IMR-90 (cell line): ENCODE measurements around the gene RAP1GAP2. TPM values are rescaled to one million over a fixed set of nuclear protein-coding genes. Genes with fewer than 3 reads are reported as not detected.

Experiments
- ATAC-seq: fragments of 200-7000 bp; cut with Tn5 transposase; 2 replicates; pipeline ENCODE4 v1.9.1; 2020; ENCODE audit warnings: low read depth, mild to moderate bottlenecking, moderate library complexity
- BruUV-seq: library from RNA; stranded (reverse); fragments of 400-500 nt; replicated peaks from 2 replicates; lab custom pipeline; 2021; lab: Mats Ljungman, UMichigan
- CTCF ChIA-PET: fragments of 300-600 bp; formaldehyde crosslinking; extraction: SDS; loops from one replicate; lab custom pipeline; 2021; ENCODE audit warnings: antibody characterized with exemption; lab: Yijun Ruan, JAX
- POLR2A ChIA-PET: fragments of 300-600 bp; sonication (Branson Sonifier 250); formaldehyde crosslinking; loops from one replicate; lab custom pipeline; 2022; ENCODE audit warnings: antibody characterized with exemption; ENCODE audit not compliant: unreplicated experiment; lab: Charles Lee
- DNase-seq: peaks from one replicate; pipeline ENCODE4 v3.0.0; 2013
- H2AFZ ChIP-seq: replicated peaks from 2 replicates; pipeline ENCODE3; 2013; ENCODE audit warnings: low read length, mild to moderate bottlenecking; ENCODE audit not compliant: poor library complexity
- H2AK5ac ChIP-seq: 2 replicates; pipeline ENCODE4 v1.6.1; 2013; ENCODE audit warnings: low read depth, low read length, inconsistent platforms
- H2AK9ac ChIP-seq: replicated peaks from 2 replicates; pipeline ENCODE3; 2013; ENCODE audit warnings: mild to moderate bottlenecking, low read depth, low read length, moderate library complexity; ENCODE audit not compliant: poor library complexity
- H2BK120ac ChIP-seq: 2 replicates; pipeline ENCODE4 v1.6.1; 2013; ENCODE audit warnings: low read depth, low read length, inconsistent platforms
- H2BK15ac ChIP-seq: 3 replicates; pipeline ENCODE4 v1.6.1; 2013; ENCODE audit warnings: low read depth, low read length, inconsistent platforms
- H2BK20ac ChIP-seq: 2 replicates; pipeline ENCODE4 v1.6.1; 2013; ENCODE audit warnings: low read depth, mild to moderate bottlenecking, inconsistent platforms, low read length, moderate library complexity
- H2BK5ac ChIP-seq: 2 replicates; pipeline ENCODE4 v1.6.1; 2013; ENCODE audit warnings: mild to moderate bottlenecking, low read depth, low read length, inconsistent platforms; ENCODE audit not compliant: poor library complexity, severe bottlenecking
- H3K14ac ChIP-seq: replicated peaks from 2 replicates; pipeline ENCODE4 v1.6.1; 2013; ENCODE audit warnings: low read depth, low read length, inconsistent platforms
- H3K18ac ChIP-seq: 2 replicates; pipeline ENCODE4 v1.6.1; 2013; ENCODE audit warnings: low read depth, low read length, control low read depth
- H3K23ac ChIP-seq: 2 replicates; pipeline ENCODE4 v1.6.1; 2013; ENCODE audit warnings: low read depth, low read length, inconsistent platforms
- H3K27ac ChIP-seq: 2 replicates; pipeline ENCODE4 v1.5.1; 2013; ENCODE audit warnings: mild to moderate bottlenecking, control low read depth, low read length; ENCODE audit not compliant: insufficient read depth
- H3K27me3 ChIP-seq: 2 replicates; pipeline ENCODE4 v1.6.1; 2013; ENCODE audit warnings: low read length; ENCODE audit not compliant: control insufficient read depth, insufficient read depth
- H3K36me3 ChIP-seq: 2 replicates; pipeline ENCODE4 v1.6.1; 2013; ENCODE audit warnings: low read length, mixed read lengths; ENCODE audit not compliant: control insufficient read depth, insufficient read depth
- H3K4ac ChIP-seq: 2 replicates; pipeline ENCODE4 v1.6.1; 2013; ENCODE audit warnings: low read depth, low read length, inconsistent platforms
- H3K4me1 ChIP-seq: 2 replicates; pipeline ENCODE4 v1.6.1; 2013; ENCODE audit warnings: low read length, mixed read lengths; ENCODE audit not compliant: control insufficient read depth, insufficient read depth
- H3K4me2 ChIP-seq: 2 replicates; pipeline ENCODE4 v1.6.1; 2013; ENCODE audit warnings: low read depth, mild to moderate bottlenecking, control low read depth, low read length, moderate library complexity
- H3K4me3 ChIP-seq: 2 replicates; pipeline ENCODE4 v1.5.1; 2013; ENCODE audit warnings: low read depth, mild to moderate bottlenecking, control low read depth, low read length, moderate library complexity; ENCODE audit not compliant: insufficient read depth
- H3K56ac ChIP-seq: 2 replicates; pipeline ENCODE4 v1.6.1; 2013; ENCODE audit warnings: low read length, inconsistent platforms; ENCODE audit not compliant: insufficient read depth; ENCODE audit errors: extremely low read depth
- H3K79me1 ChIP-seq, 2 experiments: 2 replicates each; pipeline ENCODE4 v1.6.1; 2013; ENCODE audit warnings: low read length in 2 of 2, inconsistent platforms in 1 of 2, low read depth in 1 of 2
- H3K9ac ChIP-seq: 2 replicates; pipeline ENCODE4 v1.6.1; 2013; ENCODE audit warnings: low read depth, low read length, control low read depth
- H3K9me1 ChIP-seq: 2 replicates; pipeline ENCODE4 v1.6.1; 2013; ENCODE audit warnings: low read length, inconsistent platforms; ENCODE audit not compliant: insufficient read depth
- H3K9me3 ChIP-seq: 2 replicates; pipeline ENCODE4 v1.6.1; 2013; ENCODE audit warnings: low read length; ENCODE audit not compliant: control insufficient read depth, insufficient read depth
- H4K20me1 ChIP-seq: 2 replicates; pipeline ENCODE4 v1.6.1; 2013; ENCODE audit warnings: low read length, inconsistent platforms; ENCODE audit not compliant: insufficient read depth
- H4K5ac ChIP-seq: 2 replicates; pipeline ENCODE4 v1.6.1; 2013; ENCODE audit warnings: mild to moderate bottlenecking, low read depth, low read length, control low read depth
- H4K8ac ChIP-seq, 2 experiments: 2 replicates each; pipeline ENCODE4 v1.6.1; 2013; ENCODE audit warnings: low read depth in 2 of 2, low read length in 2 of 2, control low read depth in 1 of 2, inconsistent platforms in 1 of 2
- H4K91ac ChIP-seq: 2 replicates; pipeline ENCODE4 v1.6.1; 2013; ENCODE audit warnings: low read depth, low read length, inconsistent platforms; ENCODE audit not compliant: insufficient read depth
- MAFK ChIP-seq: IDR thresholded peaks from 2 replicates; pipeline ENCODE4 v1.6.1; 2012; ENCODE audit warnings: low read depth, low read length, improper control_type of control experiment
- NFE2L2 ChIP-seq: fragments of 150-350 bp; IDR thresholded peaks from 2 replicates; pipeline ENCODE4 v1.6.1; 2016; ENCODE audit warnings: low read depth, mild to moderate bottlenecking, low read length
- POLR2A ChIP-seq: IDR thresholded peaks from 2 replicates; pipeline ENCODE4 v1.6.1; 2012; ENCODE audit warnings: mild to moderate bottlenecking, low read depth, low read length
- RAD21 ChIP-seq: IDR thresholded peaks from 2 replicates; pipeline ENCODE4 v1.6.1; 2012; ENCODE audit warnings: low read length, improper control_type of control experiment
- RCOR1 ChIP-seq: IDR thresholded peaks from 2 replicates; pipeline ENCODE4 v1.6.1; 2012; ENCODE audit warnings: mild to moderate bottlenecking, low read length, improper control_type of control experiment; ENCODE audit not compliant: insufficient replicate concordance
- RFX5 ChIP-seq: IDR thresholded peaks from 2 replicates; pipeline ENCODE4 v1.8.0; 2012; ENCODE audit warnings: low read depth, mild to moderate bottlenecking, low read length, moderate library complexity
- WGBS, 2 experiments: methylation state at CpG; one replicate each; pipeline versions ENCODE4 v1.1.5 to v1.1.7; 2013; ENCODE audit warnings: missing lambda C conversion rate in 2 of 2; ENCODE audit not compliant: insufficient read length in 1 of 2; ENCODE audit errors: extremely low coverage in 2 of 2; 5-methylcytosine and 5-hydroxymethylcytosine counted together
- dilution Hi-C: fragments of 300-500 bp; cut with HindIII; formaldehyde crosslinking; loops from one replicate; pipeline ENCODE4 v1.14.3; 2018; ENCODE audit warnings: low sequenced_read_pairs; ENCODE audit not compliant: unreplicated experiment
- in situ Hi-C: fragments of 300-500 bp; cut with MboI; formaldehyde crosslinking; loops from 3 replicates; pipeline ENCODE4 v1.14.3; 2019; ENCODE audit warnings: low sequenced_read_pairs, inconsistent platforms, mixed read lengths
- intact Hi-C: fragments of 100-400 bp; cut with micrococcal nuclease; formaldehyde crosslinking; loops from 2 replicates; pipeline ENCODE4 v1.10.0; 2022
- polyA plus RNA-seq, 3 experiments: library from polyadenylated mRNA; depleted of rRNA; stranded (reverse); fragments of >200 nt; gene quantifications; 2 replicates each; pipeline ENCODE4 v1.2.3, GENCODE V29; 2012; ENCODE audit warnings: low replicate concordance in 1 of 3
- total RNA-seq: library from RNA; depleted of rRNA; stranded (reverse); fragments of >200 nt; gene quantifications from 2 replicates; pipeline ENCODE4 v1.2.3, GENCODE V29; 2012
- TF ChIP-seq, protein P1 (sequence below): conservative IDR thresholded peaks from 2 replicates; pipeline ENCODE4 v1.5.1; 2012; ENCODE audit warnings: mild to moderate bottlenecking, low read depth, low read length, improper control_type of control experiment

Gene RAP1GAP2
- total and polyA plus RNA-seq, 2 of the 4 experiments (the other 2 are of a cell fraction): 5.7 to 7.5 TPM

DNA sequence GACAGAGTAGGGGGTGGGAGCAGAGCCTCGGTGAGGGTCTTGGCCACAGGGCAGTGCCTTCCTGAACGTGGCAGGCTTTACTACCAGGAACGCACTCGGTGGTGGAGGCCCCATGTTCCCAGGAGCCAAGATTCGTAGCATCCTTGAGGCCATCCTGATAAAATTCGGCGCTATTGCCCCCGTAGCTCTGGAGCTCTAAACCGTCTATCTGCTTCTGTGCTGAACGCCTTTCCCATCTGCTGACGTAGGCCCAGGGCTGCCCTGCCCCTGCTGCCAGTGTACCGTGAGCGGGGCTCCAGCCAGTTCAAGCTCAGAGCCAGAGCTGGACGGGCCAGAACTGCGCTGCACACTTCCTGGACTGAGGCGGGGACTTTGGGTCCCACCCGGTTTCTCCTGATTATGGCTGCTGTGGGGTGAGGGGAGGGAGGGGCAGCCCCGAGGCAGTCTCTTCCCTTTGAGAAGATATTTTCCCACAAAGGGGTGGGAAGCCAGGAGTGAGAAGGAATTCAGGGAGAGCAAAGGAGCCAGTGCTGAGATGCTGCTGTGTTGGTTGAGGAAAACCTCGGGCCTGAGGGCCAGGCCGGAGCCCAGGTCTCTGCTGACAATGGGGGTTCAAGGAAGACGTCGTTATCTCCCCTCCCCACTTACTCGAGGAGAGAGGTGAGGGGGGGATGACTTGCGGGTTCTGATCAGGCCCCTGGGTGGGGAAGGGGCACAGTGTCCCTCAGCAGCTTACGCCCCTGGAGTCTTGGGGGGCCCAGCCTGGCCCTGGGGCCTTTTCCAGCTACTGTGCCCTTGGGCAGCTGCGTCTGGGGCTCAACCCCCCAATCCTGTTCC lies 237.7 kb downstream of the RAP1GAP2 start (continued):
- TF ChIP-seq, protein P1, sequence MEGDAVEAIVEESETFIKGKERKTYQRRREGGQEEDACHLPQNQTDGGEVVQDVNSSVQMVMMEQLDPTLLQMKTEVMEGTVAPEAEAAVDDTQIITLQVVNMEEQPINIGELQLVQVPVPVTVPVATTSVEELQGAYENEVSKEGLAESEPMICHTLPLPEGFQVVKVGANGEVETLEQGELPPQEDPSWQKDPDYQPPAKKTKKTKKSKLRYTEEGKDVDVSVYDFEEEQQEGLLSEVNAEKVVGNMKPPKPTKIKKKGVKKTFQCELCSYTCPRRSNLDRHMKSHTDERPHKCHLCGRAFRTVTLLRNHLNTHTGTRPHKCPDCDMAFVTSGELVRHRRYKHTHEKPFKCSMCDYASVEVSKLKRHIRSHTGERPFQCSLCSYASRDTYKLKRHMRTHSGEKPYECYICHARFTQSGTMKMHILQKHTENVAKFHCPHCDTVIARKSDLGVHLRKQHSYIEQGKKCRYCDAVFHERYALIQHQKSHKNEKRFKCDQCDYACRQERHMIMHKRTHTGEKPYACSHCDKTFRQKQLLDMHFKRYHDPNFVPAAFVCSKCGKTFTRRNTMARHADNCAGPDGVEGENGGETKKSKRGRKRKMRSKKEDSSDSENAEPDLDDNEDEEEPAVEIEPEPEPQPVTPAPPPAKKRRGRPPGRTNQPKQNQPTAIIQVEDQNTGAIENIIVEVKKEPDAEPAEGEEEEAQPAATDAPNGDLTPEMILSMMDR: no peak

DNA sequence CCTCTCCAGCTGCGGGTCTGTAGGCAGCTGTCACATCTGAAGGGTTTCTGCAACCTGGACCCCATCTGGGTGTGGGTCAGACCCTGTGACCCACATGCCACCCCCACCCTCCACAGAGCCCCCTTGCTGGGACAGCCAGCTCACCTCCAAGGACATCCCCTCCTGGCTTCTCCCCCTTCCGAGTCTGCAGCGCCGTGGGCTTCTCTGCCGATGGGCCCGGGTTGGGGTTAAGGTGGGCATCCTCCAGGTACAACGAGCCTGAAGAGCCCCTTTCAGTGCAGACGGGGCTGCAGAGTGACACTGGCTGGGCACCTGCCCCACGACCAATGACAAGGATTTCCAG lies 238.3 kb downstream of the RAP1GAP2 start:
- peaks cover 4% of the 10 kb centered on the region for H3K9me1 ChIP-seq

More for the DNA sequence above, 238.3 kb downstream of the RAP1GAP2 start:
- ChIA-PET CTCF (no interaction called here), POLR2A (no interaction called here)
- no peak overlapping the region for H2AFZ ChIP-seq
- H2AK5ac ChIP-seq: no peak overlapping the region
- no peak overlapping the region for H4K5ac ChIP-seq
- no peak overlapping the region for H3K27ac ChIP-seq
- H2AK9ac ChIP-seq: no peak overlapping the region
- DNase-seq (no peak), ATAC-seq (no peak)
- H3K4ac ChIP-seq: no peak overlapping the region
- H3K4me2 ChIP-seq: no peak overlapping the region
- dilution Hi-C loops (no loop called here), intact Hi-C loops (no loop called here), in situ Hi-C loops (loop anchor here (25.0 kb wide), 1 partner anchor 778 kb away; the partner anchor contains the start of gene ITGAE)
- WGBS, 2 experiments: 100% methylated on average over 1 of the region's 9 CpGs; no CpG with 5 or more reads in 1 of the 2 experiments
- no peaks in the 10 kb centered on the region for H3K27me3 ChIP-seq
- H3K9ac ChIP-seq: no peak overlapping the region
- H3K14ac ChIP-seq: no peak overlapping the region
- H3K36me3 ChIP-seq: no peaks in the 10 kb centered on the region
- H2BK15ac ChIP-seq: no peak overlapping the region
- H3K4me1 ChIP-seq: peaks cover 2% of the 10 kb centered on the region; the same call in 1 of the 2 replicates
- no peak overlapping the region for H2BK20ac ChIP-seq
- H3K18ac ChIP-seq: no peak overlapping the region
- H3K56ac ChIP-seq: no peak overlapping the region
- H3K23ac ChIP-seq: no peak overlapping the region
- TF ChIP-seq RCOR1 (no peak), RFX5 (no peak), RAD21 (no peak), NFE2L2 (no peak), POLR2A (no peak), MAFK (no peak)
- H4K20me1 ChIP-seq: no peaks in the 10 kb centered on the region; the same call in 1 of the 2 replicates
- no peaks in the 10 kb centered on the region for H3K9me3 ChIP-seq
- no peak overlapping the region for H2BK5ac ChIP-seq
- no peak overlapping the region for H2BK120ac ChIP-seq
- H3K79me1 ChIP-seq: no peaks in the 10 kb centered on the region; a peak in 1 of 4 replicates
- no peak overlapping the region for H4K8ac ChIP-seq
- no peak overlapping the region for H3K4me3 ChIP-seq
- H4K91ac ChIP-seq: no peak overlapping the region
- no TSS peak for BruUV-seq
